Eye (tissue), 1 donor: ENCODE data around the gene SNAPC2.
A peak's percentile ranks its signal among the peaks of the same experiment; 100 is the strongest.
"Not testable (repeated sequence)": the region's sequence is repeated elsewhere in the genome, so short reads cannot be mapped to it uniquely, and the experiment has no call there.

ENCODE experiments used
- DNase-seq: peaks from one replicate; pipeline ENCODE4 v3.0.0-alpha.2; 2015

Gene SNAPC2

GRCh38 chr19:7923295-7924191, 3.4 kb downstream of the SNAPC2 start:
- no peak for DNase-seq

DNA sequence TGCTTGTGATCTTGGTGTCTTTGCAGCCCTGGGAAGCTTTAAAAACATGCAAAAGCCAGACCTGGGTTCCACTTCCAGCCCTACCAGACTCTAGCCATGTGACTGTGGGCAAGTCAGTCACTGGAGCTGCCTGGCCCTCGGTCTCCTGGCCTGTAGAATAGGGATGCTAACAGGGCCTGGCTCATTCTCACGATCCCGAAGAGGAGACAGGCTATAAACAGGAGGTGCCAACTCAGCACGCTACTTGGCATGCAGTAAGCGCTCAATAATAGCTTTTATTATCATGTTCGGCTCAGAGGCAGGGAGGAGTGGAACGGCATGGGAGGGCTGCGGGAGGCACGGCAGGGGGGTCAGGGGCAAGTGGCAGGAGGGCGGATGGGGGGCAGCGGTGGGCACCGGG, 4.1 kb downstream of the SNAPC2 start:
- DNase-seq = no peak

- DNase-seq = no peak
Measured at GRCh38 chr19:7924651-7925170, 4.6 kb downstream of the SNAPC2 start.

DNA sequence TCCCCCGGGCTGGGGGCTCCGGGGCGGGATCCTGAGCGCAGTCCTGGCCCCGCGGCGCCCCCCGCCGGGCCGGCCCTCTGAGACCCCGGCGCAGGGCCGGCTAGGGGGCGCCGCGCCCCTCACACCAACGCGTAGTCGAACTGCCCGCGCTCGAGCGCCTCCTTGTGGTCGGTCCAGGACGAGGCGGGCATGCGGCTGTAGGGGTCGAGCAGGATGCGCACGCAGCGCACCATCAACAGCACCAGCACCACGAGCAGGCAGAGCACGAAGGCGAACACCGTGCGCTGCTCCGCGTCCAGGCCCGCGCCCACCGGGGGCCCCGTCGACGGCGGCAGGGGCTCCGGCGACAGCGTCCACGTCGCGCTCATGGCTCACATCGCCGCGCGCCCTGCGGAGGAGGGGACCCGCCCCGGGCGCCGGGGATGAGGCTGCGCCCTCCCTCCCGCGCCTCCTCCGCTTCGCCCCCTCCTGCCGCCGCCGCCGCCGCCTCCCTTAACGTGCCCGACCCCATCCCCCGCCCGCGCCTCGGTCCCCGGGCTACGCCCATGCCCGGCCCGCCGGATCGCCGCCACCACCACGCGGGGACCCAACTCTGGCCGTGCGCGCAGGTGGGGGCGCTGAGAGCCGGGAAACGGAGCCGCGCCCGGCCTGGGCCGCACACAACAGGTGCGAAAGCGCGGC, 5.2 kb downstream of the SNAPC2 start:
- peak; percentile 97 for DNase-seq

GRCh38 chr19:7926021-7926726, 6.0 kb downstream of the SNAPC2 start, which contains the start of gene CTXN1:
CTXN1 (minus strand) TSS chr19:7926135; CDS start chr19:7925538, 597 bp downstream.
- peak; percentile 88 for DNase-seq

DNA sequence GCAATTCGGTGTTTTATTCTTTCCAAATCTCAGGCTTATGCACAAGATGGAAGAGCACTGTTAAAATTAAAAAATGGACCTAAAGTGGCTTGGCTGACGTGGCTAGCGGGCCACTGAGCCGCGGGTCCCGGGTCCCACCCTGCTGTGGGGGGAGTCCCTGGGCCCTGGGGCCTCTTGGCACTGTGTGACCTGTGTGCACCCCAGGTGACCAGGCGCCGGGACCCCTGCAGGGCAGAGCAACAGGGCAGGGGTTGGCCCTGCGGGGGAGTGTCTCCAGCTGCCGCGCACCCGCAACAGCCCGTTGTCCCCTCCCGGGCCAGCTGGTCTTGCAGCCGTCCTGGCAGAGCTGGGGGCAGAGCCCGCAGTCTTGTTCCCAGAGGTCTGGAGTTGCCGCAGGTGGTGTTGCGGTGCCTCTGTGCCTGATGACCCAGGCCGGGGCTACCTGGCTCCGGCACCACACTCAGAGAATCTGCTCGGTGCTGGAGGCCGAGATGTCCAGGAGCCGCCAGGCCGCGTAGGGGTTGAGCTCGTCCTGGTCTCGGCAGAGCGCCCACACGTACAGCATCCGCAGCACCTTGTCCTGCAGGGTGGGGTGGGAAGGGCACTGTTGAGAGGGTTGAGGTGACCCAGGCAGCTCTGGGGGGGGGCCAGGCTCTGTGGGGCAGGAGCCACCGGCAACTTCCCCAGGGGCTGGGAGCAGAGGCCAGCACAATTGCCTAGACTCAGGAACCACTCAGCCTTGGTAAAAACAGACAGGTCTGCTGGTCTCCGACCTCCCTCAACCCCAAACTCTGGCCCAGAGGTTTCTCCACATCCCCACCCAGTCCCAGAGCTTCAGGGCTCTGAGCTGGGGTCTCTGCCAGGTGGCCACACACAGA, 6.8 kb downstream of the SNAPC2 start:
- DNase-seq = peak; percentile 9

DNA sequence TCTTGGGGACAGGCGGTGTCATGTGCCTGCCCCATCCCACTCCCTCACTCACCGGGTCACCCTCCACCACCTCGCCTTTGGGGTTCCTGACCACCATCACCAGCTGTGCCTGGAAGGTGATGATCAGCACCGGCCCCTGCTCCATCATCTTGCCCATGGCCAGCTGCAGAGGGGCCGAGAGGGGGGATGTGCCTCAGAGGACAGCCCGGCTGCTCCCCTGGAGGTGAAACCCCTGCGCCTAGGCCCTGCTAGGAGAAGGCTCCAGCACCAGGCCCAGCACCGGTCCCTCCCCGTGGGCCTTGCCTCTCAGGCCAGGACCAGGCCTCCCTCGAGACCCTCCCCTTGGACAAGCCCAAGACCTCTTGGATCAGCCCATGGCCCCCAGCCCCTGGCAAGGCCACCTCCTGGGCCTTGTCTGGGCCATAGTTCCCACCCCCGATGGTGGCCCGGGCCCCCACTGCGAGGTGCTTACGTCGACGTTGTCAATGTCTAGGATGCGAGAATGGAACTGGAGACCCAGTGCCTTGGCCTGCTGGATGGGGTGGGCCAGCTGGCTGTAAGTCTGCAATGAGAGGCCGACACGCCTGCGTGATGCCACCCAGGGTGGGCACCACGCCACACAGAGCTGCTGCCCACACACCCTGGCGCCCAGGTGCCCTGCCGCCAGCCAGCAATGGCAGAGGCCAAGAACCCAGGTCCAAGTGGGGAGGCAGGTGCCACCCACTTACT, 7.6 kb downstream of the SNAPC2 start:
- DNase-seq = no peak

- DNase-seq = no peak
Measured at GRCh38 chr19:7928334-7928706, 8.2 kb downstream of the SNAPC2 start.

- peak; percentile 47 for DNase-seq
Measured at GRCh38 chr19:7928741-7929701, 8.9 kb downstream of the SNAPC2 start.

DNA sequence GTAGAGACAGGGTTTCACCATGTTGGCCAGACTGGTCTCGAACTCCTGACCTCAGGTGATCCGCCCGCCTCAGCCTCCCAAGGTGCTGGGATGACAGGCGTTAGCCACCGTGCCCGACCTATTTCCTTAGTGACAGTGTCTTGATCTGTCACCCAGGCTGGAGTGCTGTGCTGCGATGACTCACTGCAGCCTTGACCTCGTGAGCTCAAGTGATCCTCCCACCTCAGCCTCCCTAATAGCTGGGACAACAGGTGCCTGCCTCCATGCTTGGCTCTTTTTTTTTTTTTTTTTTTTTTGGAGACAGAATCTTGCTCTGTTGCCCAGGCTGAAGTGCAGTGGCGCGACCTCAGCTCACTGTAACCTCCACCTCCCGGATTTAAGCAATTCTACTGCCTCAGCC, 9.9 kb downstream of the SNAPC2 start:
- not testable (repeated sequence) for DNase-seq

GRCh38 chr19:7930765-7931164, 10.6 kb downstream of the SNAPC2 start:
- no peak for DNase-seq

GRCh38 chr19:7931221-7932061, 11.3 kb downstream of the SNAPC2 start:
- no peak for DNase-seq

GRCh38 chr19:7932276-7932929, 12.3 kb downstream of the SNAPC2 start:
- DNase-seq = no peak

DNA sequence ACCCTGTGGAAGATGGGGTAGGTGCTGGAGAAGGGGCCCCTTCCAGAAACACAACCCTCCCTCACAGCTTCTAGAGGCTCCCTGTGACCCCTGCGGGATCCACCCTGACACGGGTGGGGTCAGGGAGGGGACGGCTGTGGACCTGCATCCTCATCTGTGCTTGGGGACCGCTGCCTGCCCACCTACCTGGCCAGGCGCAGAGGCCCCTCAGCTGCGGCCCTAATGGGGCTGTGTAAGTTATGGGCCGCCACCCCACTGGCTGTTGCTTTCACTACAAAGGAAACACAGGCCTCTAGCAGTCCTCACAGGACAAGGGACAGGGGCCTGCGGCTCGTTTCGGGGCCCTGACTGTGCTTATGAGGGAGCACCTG, 12.8 kb downstream of the SNAPC2 start:
- no peak for DNase-seq

DNA sequence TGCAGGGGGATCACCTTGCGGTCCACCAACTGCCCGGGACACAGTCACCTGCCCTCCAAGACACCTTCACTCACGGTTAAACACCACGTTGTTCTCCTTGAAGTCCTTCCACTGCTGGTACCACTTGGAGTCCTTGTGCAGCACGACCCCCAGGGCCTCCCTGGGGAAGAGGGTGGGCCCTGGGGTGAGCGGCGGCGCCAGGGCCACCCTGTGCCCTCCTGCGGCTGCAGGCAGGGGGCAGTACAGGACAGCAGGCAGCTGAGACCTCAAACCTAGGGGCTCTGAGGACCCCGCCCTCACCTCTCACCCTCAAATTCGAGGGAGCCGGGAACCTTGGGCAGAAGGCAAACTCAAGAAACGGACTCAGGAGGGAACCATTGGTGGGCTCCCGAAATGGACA, 13.3 kb downstream of the SNAPC2 start:
- no peak for DNase-seq

DNA sequence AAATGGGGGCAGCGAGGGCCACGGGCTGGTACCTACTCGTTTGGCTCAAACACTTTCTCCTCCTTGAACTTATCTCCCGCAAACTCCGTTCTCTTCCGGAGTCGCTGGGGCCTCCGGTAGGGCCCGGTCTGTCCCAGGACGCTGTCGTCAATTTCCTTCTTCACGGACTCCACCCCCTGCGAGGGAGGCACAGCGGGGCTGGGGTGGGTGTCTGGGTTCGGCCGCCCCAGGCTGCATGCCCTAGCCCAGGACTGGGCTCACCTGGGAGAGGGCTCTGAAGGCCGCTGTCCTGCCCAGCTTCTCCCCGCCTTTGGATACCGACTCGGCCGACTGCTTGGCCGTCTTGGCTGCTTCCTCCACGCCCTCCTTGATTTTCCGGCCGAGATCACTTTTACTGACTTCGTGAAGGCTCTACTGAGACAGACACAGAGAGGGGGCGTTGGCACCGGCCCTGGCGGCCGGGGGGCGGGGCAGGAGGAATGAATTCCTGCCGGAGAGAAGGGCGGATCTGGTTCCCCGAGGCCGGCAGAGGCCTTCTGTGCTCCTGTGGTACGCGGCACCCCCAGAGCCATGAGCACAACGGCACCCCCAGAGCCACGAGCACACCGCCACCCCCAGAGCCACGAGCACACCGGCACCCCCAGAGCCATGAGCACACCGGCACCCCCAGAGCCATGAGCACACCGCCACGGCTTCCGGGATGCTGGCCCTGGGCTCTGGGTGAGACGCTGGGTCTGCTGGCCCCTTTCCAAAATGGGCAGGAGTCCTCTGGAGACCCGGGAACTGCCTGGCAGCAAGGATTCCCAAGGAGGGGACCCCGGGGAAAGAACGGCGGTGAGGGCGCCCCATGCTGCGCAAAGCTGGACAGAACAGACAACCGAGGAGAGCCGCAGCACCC, 13.9 kb downstream of the SNAPC2 start:
- DNase-seq = no peak

- no peak for DNase-seq
Measured at GRCh38 chr19:7934766-7935165, 14.6 kb downstream of the SNAPC2 start.

- no peak for DNase-seq
Measured at GRCh38 chr19:7940841-7941240, 20.7 kb downstream of the SNAPC2 start.
